SU-DHL-6 (cell line): Measurements from ENCODE around the gene ZBTB7A.

Experiments used
- H2AFZ ChIP-seq: fragments of 200-600 bp; sonication (generic); 2 replicates; pipeline ENCODE4 v1.6.1; 2014; ENCODE audit warnings: low read depth, mild to moderate bottlenecking, moderate library complexity, mixed read lengths, antibody characterized with exemption, low read length; ENCODE audit not compliant: severe bottlenecking
- H3F3A ChIP-seq: fragments of 200-600 bp; shearing (Covaris generic); 2 replicates; pipeline ENCODE4 v1.6.0; 2016; ENCODE audit warnings: antibody characterized with exemption, mild to moderate bottlenecking; ENCODE audit not compliant: insufficient read depth
- H3K27ac ChIP-seq: fragments of 200-600 bp; sonication (generic); 2 replicates; pipeline ENCODE4 v1.5.1; 2016; ENCODE audit warnings: low read depth, mild to moderate bottlenecking, low read length, moderate library complexity, mixed read lengths
- H3K27me3 ChIP-seq: fragments of 200-600 bp; sonication (generic), shearing (Covaris generic); 2 replicates; pipeline ENCODE4 v1.6.0; 2014; ENCODE audit warnings: mild to moderate bottlenecking, low read length
- H3K36me3 ChIP-seq: fragments of 200-600 bp; sonication (generic); 2 replicates; pipeline ENCODE4 v1.6.1; 2014; ENCODE audit warnings: mild to moderate bottlenecking, low read length, mixed read lengths
- H3K4me2 ChIP-seq: fragments of 300-600, 200-600 bp; shearing (Covaris generic), sonication (generic); 2 replicates; pipeline ENCODE4 v1.6.0; 2014; ENCODE audit warnings: low read length, low read depth, mild to moderate bottlenecking; ENCODE audit not compliant: poor library complexity, severe bottlenecking
- H3K4me3 ChIP-seq: fragments of 200-600 bp; sonication (generic); 2 replicates; pipeline ENCODE4 v1.5.1; 2014; ENCODE audit warnings: antibody characterized with exemption, low read length, mild to moderate bottlenecking, mixed read lengths; ENCODE audit not compliant: insufficient read depth, poor library complexity, severe bottlenecking
- H3K79me2 ChIP-seq: fragments of 200-600 bp; sonication (generic); 2 replicates; pipeline ENCODE4 v1.6.1; 2014; ENCODE audit warnings: mild to moderate bottlenecking, low read length, moderate library complexity; ENCODE audit not compliant: insufficient read depth
- H3K9ac ChIP-seq: fragments of 200-600 bp; sonication (generic); 2 replicates; pipeline ENCODE4 v1.7.0; 2014; ENCODE audit warnings: mild to moderate bottlenecking, low read length
- H3K9me2 ChIP-seq: fragments of 200-600 bp; sonication (generic); replicated peaks from 2 replicates; pipeline ENCODE4 v1.6.1; 2014; ENCODE audit warnings: low read length; ENCODE audit not compliant: insufficient read depth
- H3K9me3 ChIP-seq: fragments of 200-600 bp; sonication (generic); 2 replicates; pipeline ENCODE4 v1.6.1; 2014; ENCODE audit warnings: low read length, mixed read lengths; ENCODE audit not compliant: insufficient read depth
- H4K20me1 ChIP-seq: fragments of 200-600 bp; sonication (generic); 2 replicates; pipeline ENCODE4 v1.6.1; 2014; ENCODE audit warnings: low read depth, mild to moderate bottlenecking, antibody characterized with exemption, low read length, moderate library complexity, mixed read lengths
- EZH2phosphoT487 ChIP-seq: fragments of 200-600 bp; sonication (generic), shearing (Covaris generic); conservative IDR thresholded peaks from 2 replicates; pipeline ENCODE4 v1.6.1; 2018; ENCODE audit warnings: mild to moderate bottlenecking, antibody characterized with exemption, low read length, moderate library complexity, mixed read lengths
- TF ChIP-seq, protein P1 (sequence below): fragments of 200-600 bp; sonication (generic); IDR thresholded peaks from one replicate; pipeline ENCODE4 v1.5.1; 2017; ENCODE audit warnings: antibody characterized with exemption, mild to moderate bottlenecking, low read length, moderate library complexity; ENCODE audit not compliant: insufficient read depth, poor library complexity, severe bottlenecking

The ZBTB7A gene

DNA sequence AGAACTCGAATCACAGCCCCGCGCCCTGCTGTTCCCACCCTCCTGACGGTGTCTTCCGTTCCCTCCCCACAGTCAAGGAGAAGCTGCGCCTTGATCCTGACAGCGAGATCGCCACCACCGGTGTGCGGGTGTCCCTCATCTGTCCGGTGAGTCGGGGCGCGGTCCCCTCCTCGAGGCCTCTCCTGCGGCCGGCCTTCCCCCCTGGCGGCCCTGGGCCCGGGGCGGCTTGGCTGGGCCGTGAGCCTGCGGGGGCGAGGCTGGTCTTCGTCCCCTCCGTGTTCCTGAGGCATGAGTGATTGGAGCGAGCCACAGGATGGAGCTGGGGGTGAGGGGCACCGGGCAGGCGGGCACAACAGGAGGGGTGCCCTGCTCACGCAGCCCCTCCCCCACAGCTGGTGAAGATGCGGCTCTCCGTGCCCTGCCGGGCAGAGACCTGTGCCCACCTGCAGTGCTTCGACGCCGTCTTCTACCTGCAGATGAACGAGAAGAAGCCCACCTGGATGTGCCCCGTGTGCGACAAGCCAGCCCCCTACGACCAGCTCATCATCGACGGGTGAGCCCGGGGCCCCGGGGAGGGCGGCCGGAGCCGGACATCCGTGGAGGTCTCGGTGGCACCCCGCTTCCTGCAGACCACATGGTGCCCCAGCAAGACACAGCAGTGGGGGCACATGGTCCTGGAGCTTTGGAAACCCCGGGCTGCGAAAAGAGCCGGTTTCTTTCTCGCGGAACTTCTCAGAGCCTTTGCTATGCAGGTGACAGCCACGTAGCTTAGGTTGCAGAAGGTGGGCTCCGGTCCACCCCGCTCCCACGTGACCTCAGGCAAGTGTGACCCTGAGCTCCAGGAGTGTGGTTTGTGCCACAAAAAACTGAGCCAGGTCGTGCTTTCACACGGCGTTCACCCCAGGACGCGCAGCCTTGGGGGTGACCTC lies 33.4 kb downstream of the ZBTB7A start:
- Histone ChIP-seq H3K36me3 (peaks cover 7% of the 10 kb centered on the region; the same call in 1 of the 2 replicates), H3K9me3 (peaks cover 6% of the 10 kb centered on the region; the same call in 1 of the 2 replicates), H3K79me2 (no peaks in the 10 kb centered on the region), H3F3A (no peaks in the 10 kb centered on the region), H3K9me2 (no peaks in the 10 kb centered on the region), H3K27ac (no peak overlapping the region), H3K27me3 (no peaks in the 10 kb centered on the region), H2AFZ (no peak overlapping the region), H4K20me1 (no peaks in the 10 kb centered on the region), H3K9ac (no peak overlapping the region), H3K4me3 (no peak overlapping the region), H3K4me2 (no peak overlapping the region)
- TF ChIP-seq, protein P1, sequence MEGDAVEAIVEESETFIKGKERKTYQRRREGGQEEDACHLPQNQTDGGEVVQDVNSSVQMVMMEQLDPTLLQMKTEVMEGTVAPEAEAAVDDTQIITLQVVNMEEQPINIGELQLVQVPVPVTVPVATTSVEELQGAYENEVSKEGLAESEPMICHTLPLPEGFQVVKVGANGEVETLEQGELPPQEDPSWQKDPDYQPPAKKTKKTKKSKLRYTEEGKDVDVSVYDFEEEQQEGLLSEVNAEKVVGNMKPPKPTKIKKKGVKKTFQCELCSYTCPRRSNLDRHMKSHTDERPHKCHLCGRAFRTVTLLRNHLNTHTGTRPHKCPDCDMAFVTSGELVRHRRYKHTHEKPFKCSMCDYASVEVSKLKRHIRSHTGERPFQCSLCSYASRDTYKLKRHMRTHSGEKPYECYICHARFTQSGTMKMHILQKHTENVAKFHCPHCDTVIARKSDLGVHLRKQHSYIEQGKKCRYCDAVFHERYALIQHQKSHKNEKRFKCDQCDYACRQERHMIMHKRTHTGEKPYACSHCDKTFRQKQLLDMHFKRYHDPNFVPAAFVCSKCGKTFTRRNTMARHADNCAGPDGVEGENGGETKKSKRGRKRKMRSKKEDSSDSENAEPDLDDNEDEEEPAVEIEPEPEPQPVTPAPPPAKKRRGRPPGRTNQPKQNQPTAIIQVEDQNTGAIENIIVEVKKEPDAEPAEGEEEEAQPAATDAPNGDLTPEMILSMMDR, result no peak

DNA sequence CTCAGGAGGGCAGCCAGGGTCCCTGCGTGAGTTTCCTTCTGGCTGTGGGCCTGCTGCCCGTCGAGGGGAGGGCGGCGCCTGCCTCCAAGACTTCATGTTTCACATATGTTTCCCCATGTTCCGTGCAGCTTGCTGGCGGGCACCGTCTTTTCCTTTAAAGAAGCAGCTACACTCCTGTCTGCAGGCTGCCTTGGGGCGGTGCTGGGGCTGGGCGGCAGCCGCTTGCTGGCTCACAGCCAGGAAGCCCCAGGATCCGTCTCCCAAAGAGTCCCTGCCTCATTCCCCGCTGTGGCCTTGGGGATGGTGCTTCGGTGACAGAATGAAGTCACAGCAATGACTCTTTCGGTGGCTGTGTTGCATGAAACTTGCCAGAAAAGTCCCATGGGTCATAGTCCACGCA lies 34.3 kb downstream of the ZBTB7A start:
- peaks cover 7% of the 10 kb centered on the region; the same call in 1 of the 2 replicates for H3K36me3 ChIP-seq
- H3K9me2 ChIP-seq, result no peaks in the 10 kb centered on the region
- no peak overlapping the region for H3K27ac ChIP-seq
- no peaks in the 10 kb centered on the region for H3K27me3 ChIP-seq
- no peak overlapping the region for H2AFZ ChIP-seq
- no peaks in the 10 kb centered on the region for H3K79me2 ChIP-seq
- TF ChIP-seq EZH2phosphoT487, result no peak
- TF ChIP-seq, protein P1, result no peak
- H3K9ac ChIP-seq, result no peak overlapping the region
- no peaks in the 10 kb centered on the region for H4K20me1 ChIP-seq
- peaks cover 6% of the 10 kb centered on the region; the same call in 1 of the 2 replicates for H3K9me3 ChIP-seq
- no peak overlapping the region for H3K4me2 ChIP-seq
- H3F3A ChIP-seq, result no peaks in the 10 kb centered on the region
- H3K4me3 ChIP-seq, result no peak overlapping the region

DNA sequence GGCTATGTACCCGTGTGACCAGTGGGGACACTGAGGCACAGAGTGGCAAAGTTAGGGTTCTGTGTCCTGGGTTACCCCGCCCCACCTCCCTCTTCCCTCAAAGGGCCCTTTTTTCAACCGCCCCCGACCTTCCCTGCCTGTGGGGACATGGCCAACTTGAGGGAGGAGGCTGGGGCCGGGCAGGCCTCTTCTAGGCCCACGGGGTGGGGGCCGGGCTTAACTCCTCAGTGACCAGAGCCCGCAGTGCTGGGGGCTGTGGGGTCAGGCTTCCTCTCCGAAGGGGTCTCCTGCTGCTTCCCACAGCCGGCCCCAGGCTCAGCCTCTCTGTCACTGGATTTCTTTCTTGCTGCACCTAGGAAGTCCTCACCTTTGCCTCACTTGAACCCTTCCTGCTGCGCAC lies 35.3 kb downstream of the ZBTB7A start:
- Histone ChIP-seq H3K4me2 (no peak overlapping the region), H3K79me2 (no peaks in the 10 kb centered on the region), H4K20me1 (no peaks in the 10 kb centered on the region), H3K9ac (no peak overlapping the region), H2AFZ (no peak overlapping the region), H3K9me2 (no peaks in the 10 kb centered on the region), H3K27me3 (no peaks in the 10 kb centered on the region), H3K9me3 (peaks cover 6% of the 10 kb centered on the region; the same call in 1 of the 2 replicates), H3K36me3 (peaks cover 7% of the 10 kb centered on the region; the same call in 1 of the 2 replicates), H3K4me3 (no peak overlapping the region), H3K27ac (no peak overlapping the region), H3F3A (no peaks in the 10 kb centered on the region)
- no peak for TF ChIP-seq EZH2phosphoT487
- TF ChIP-seq, protein P1, result no peak
